ENCODE data around the gene LMF1. TPM values are rescaled to one million over a fixed set of nuclear protein-coding genes. Genes with fewer than 3 reads are reported as not detected.

LMF1 gene
- total and polyA plus RNA-seq, 2 of the 8 experiments (the other 6 are each of a cell fraction or from before 2014, with no cell fraction given) = 3.5 to 9.1 TPM

- Histone ChIP-seq H3K9me3 (ENCODE audit: insufficient read depth in 2 of 2, low read depth in 1 of 2, low read length in 1 of 2) (peaks cover 18 to 33% of the 10 kb centered on the region in 2 experiments), H3K4me3 (ENCODE audit: extremely low read depth in 1 of 4, insufficient read depth in 2 of 4, low read depth in 3 of 4, low read length in 4 of 4) (no peak overlapping the region), H3K27ac (ENCODE audit: low read depth, low read length) (no peak overlapping the region), H2AFZ (ENCODE audit: low read length) (no peak overlapping the region), H3K79me1 (ENCODE audit: low read depth, low read length) (0 out of 2 replicates have a peak, but pooled peaks cover 2% of the 10 kb centered on the region), H4K5ac (ENCODE audit: insufficient read length, low read depth, low read length) (no peak overlapping the region), H3K36me3 (ENCODE audit: control insufficient read depth in 2 of 4, insufficient read depth in 4 of 4, low read length in 3 of 4) (no peaks in the 10 kb centered on the region), H3K56ac (replicated peaks; ENCODE audit: insufficient read length, low read depth, low read length) (no peak overlapping the region), H2BK5ac (ENCODE audit: low read depth, low read length) (no peak overlapping the region), H2BK12ac (ENCODE audit: low read depth, low read length) (no peak overlapping the region), H3K23me2 (ENCODE audit: low read depth, low read length) (peaks cover 10% of the 10 kb centered on the region; the same call in 1 of the 2 replicates), H3K79me2 (ENCODE audit: control insufficient read depth in 1 of 2, insufficient read depth in 2 of 2, low read length in 2 of 2) (no peaks in the 10 kb centered on the region), H2AK5ac (ENCODE audit: low read depth, low read length) (no peak overlapping the region), H3K23ac (ENCODE audit: insufficient read length) (no peak overlapping the region), H4K20me1 (replicated peaks in 1 of 2; ENCODE audit: control insufficient read depth in 1 of 2, insufficient read depth in 2 of 2, low read length in 2 of 2) (peaks cover 0 to 2% of the 10 kb centered on the region in 2 experiments), H2BK15ac (ENCODE audit: low read length) (no peak overlapping the region), H3K14ac (ENCODE audit: insufficient read length) (no peak overlapping the region), H2BK20ac (ENCODE audit: low read length) (no peak overlapping the region), H3K18ac (ENCODE audit: extremely low read depth, low read length) (no peak overlapping the region), H4K8ac (ENCODE audit: extremely low read depth, insufficient read depth, low read length) (no peak overlapping the region), H3K27me3 (replicated peaks in 1 of 4; ENCODE audit: control insufficient read depth in 3 of 4, extremely low read depth in 1 of 4, insufficient read depth in 3 of 4, low read length in 3 of 4) (no peaks in the 10 kb centered on the region), H3K9ac (replicated peaks in 1 of 4; ENCODE audit: extremely low read depth in 1 of 4, low read depth in 3 of 4, low read length in 3 of 4) (no peak overlapping the region), H4K91ac (replicated peaks; ENCODE audit: insufficient read length, low read length) (no peak overlapping the region), H2BK120ac (replicated peaks; ENCODE audit: low read depth, low read length) (no peak overlapping the region), H3K4me2 (ENCODE audit: insufficient read depth in 1 of 2, low read depth in 2 of 2, low read length in 2 of 2) (no peak overlapping the region), H3K4ac (replicated peaks; ENCODE audit: insufficient read length, low read depth, low read length) (no peak overlapping the region), H3K4me1 (replicated peaks in 1 of 4; ENCODE audit: control insufficient read depth in 3 of 4, insufficient read depth in 4 of 4, low read length in 3 of 4) (no peaks in the 10 kb centered on the region)
- CTCF ChIA-PET (ENCODE audit: partially characterized antibody) = no interaction called here
- TF ChIP-seq BACH1 (IDR thresholded peaks at IDR 0.05; ENCODE audit: low read length) (no peak), KDM5A (IDR thresholded peaks at IDR 0.05; ENCODE audit: low read length) (no peak), RNF2 (IDR thresholded peaks at IDR 0.05; ENCODE audit: borderline replicate concordance, low read depth, low read length, missing control alignments, poor library complexity, severe bottlenecking) (no peak), CEBPB (IDR thresholded peaks at IDR 0.05; ENCODE audit: low read depth, low read length) (no peak), HDAC2 (IDR thresholded peaks at IDR 0.05; ENCODE audit: borderline replicate concordance in 1 of 2, low read depth in 2 of 2, low read length in 2 of 2) (no peak), YY1 (IDR thresholded peaks at IDR 0.05; ENCODE audit: low read depth, low read length) (no peak), POU5F1 (IDR thresholded peaks at IDR 0.05; ENCODE audit: low read depth, low read length) (no peak), GABPA (IDR thresholded peaks at IDR 0.05; ENCODE audit: borderline replicate concordance, insufficient read depth, low read length) (no peak), ASH2L (IDR thresholded peaks at IDR 0.05; ENCODE audit: low read length) (no peak), CHD2 (IDR thresholded peaks at IDR 0.05; ENCODE audit: low read length) (no peak), PHF8 (conservative IDR thresholded peaks at IDR 0.05; ENCODE audit: low read depth, low read length) (no peak)
- WGBS, 2 experiments (ENCODE audit: extremely low coverage in 1 of 2, insufficient coverage in 1 of 2, insufficient read length in 1 of 2, insufficient replicate concordance in 2 of 2, low coverage in 1 of 2, low lambda C conversion rate in 2 of 2, missing lambda C conversion rate in 1 of 2) = 84% methylated on average over 4 of the region's 11 CpGs; no CpG with 5 or more reads in 1 of the 2 experiments
- DNase-seq (ENCODE audit: low read depth in 1 of 2, low spot score in 2 of 2) (no peak), FAIRE-seq (no peak)
- POLR2A ChIA-PET (ENCODE audit: partially characterized antibody) = no interaction called here
These were observed 20.6 kb upstream of the LMF1 start for GRCh38 chr16:991345-991744.

All from H1 (cell line).